Measurements from ENCODE around the gene ITM2B. TPM values are rescaled to one million over a fixed set of nuclear protein-coding genes. Genes with fewer than 3 reads are reported as not detected.

The ITM2B gene
- total RNA-seq = 100 to 1,000 TPM; 117 to 352 (median 310) TPM

GRCh38 chr13:48233046-48233888 is at the start of gene ITM2B:
TSS of gene ITM2B (plus strand) at chr13:48233206. CDS start at chr13:48233361, 155 bp downstream.
- no peaks in the 10 kb centered on the region for H3K9me3 ChIP-seq
- 1% methylated on average over 24 of the region's 94 CpGs; no CpG with 5 or more reads in 1 of the 2 donors for WGBS, 2 donors (ENCODE audit: low coverage in 1 of 2)
- peaks cover 9 to 51% (median 35%) of the 10 kb centered on the region in 4 donors for H3K4me1 ChIP-seq
- H3K36me3 ChIP-seq = no peaks in the 10 kb centered on the region
- TF ChIP-seq EP300 (IDR thresholded peaks at IDR 0.05; ENCODE audit: low read depth) = no peak
- TF ChIP-seq CTCF (IDR thresholded peaks at IDR 0.05) = peak; percentile 8 to 54 (median 33)
- TF ChIP-seq POLR2A (IDR thresholded peaks at IDR 0.05) = peak; percentile 86
- peak; percentile 93 to 97 (median 95) for TF ChIP-seq POLR2AphosphoS5 (IDR thresholded peaks at IDR 0.05)
- H3K4me3 ChIP-seq = peak within 1 kb of the TSS; percentile 89 to 99 (median 99)
- no peaks in the 10 kb centered on the region for H3K27me3 ChIP-seq
- intact Hi-C loops (cut with DNase I; ENCODE audit: low total_unique reads) (loop anchor here (10.0 kb wide), 1 partner anchor 108 kb away; no protein-coding TSS in a partner anchor), in situ Hi-C loops (cut with MboI; ENCODE audit: low pct_ligation_motif_present in 1 of 4, low pct_unique_long_range_greater_than_20kb in 1 of 4, low sequenced_read_pairs in 3 of 4) (loop anchor here in 1 of 4 donors (10.0 kb wide), 1 partner anchor 108 kb away; no protein-coding TSS in a partner anchor)
- peak; percentile 82 for DNase-seq
- H3K27ac ChIP-seq = peak within 1 kb of the TSS; percentile 99 to 100 (median 99)

- in situ Hi-C loops (cut with MboI; ENCODE audit: low pct_ligation_motif_present in 1 of 4, low pct_unique_long_range_greater_than_20kb in 1 of 4, low sequenced_read_pairs in 3 of 4) (no loop called here), intact Hi-C loops (cut with DNase I; ENCODE audit: low total_unique reads) (no loop called here)
- H3K4me1 ChIP-seq = peaks cover 0 to 4% (median 0%) of the 10 kb centered on the region in 4 donors
- H3K4me3 ChIP-seq = no peak overlapping the region
- no peaks in the 10 kb centered on the region for H3K27me3 ChIP-seq
- no peak overlapping the region for H3K27ac ChIP-seq
- no peak for DNase-seq
- no peaks in the 10 kb centered on the region for H3K36me3 ChIP-seq
- H3K9me3 ChIP-seq = no peaks in the 10 kb centered on the region
- 80 to 83% methylated on average over 2 to 4 of the region's 4 CpGs for whole genome bisulfite sequencing, 2 donors (ENCODE audit: low coverage in 1 of 2)
- TF ChIP-seq POLR2AphosphoS5 (IDR thresholded peaks at IDR 0.05) = no peak
- TF ChIP-seq POLR2A (IDR thresholded peaks at IDR 0.05) = no peak
- no peak for TF ChIP-seq EP300 (IDR thresholded peaks at IDR 0.05; ENCODE audit: low read depth)
- no peak for TF ChIP-seq CTCF (IDR thresholded peaks at IDR 0.05)
These were observed 48.7 kb upstream of the ITM2B start for GRCh38 chr13:48184260-48184659.

GRCh38 chr13:48185018-48185417 is 48.0 kb upstream of the ITM2B start:
- DNase-seq = no peak
- intact Hi-C loops (cut with DNase I; ENCODE audit: low total_unique reads) = no loop called here
- Histone ChIP-seq H3K27me3 (no peaks in the 10 kb centered on the region), H3K4me1 (peaks cover 0 to 4% (median 0%) of the 10 kb centered on the region in 4 donors), H3K4me3 (no peak overlapping the region), H3K27ac (no peak overlapping the region), H3K36me3 (no peaks in the 10 kb centered on the region), H3K9me3 (no peaks in the 10 kb centered on the region)
- TF ChIP-seq POLR2AphosphoS5 (IDR thresholded peaks at IDR 0.05) = no peak
- no peak for TF ChIP-seq CTCF (IDR thresholded peaks at IDR 0.05)
- TF ChIP-seq POLR2A (IDR thresholded peaks at IDR 0.05) = no peak
- in situ Hi-C loops (cut with MboI; ENCODE audit: low pct_ligation_motif_present in 1 of 4, low pct_unique_long_range_greater_than_20kb in 1 of 4, low sequenced_read_pairs in 3 of 4) = no loop called here

- Histone ChIP-seq H3K9me3 (no peaks in the 10 kb centered on the region), H3K36me3 (no peaks in the 10 kb centered on the region), H3K27ac (no peak overlapping the region), H3K27me3 (no peaks in the 10 kb centered on the region), H3K4me1 (peaks cover 0 to 4% (median 0%) of the 10 kb centered on the region in 4 donors), H3K4me3 (no peak overlapping the region)
- 90 to 100% methylated on average over 1 of the region's 1 CpG for WGBS, 2 donors (ENCODE audit: low coverage in 1 of 2)
- in situ Hi-C loops (cut with MboI; ENCODE audit: low pct_ligation_motif_present in 1 of 4, low pct_unique_long_range_greater_than_20kb in 1 of 4, low sequenced_read_pairs in 3 of 4) (no loop called here), intact Hi-C loops (cut with DNase I; ENCODE audit: low total_unique reads) (no loop called here)
- DNase-seq = no peak
- TF ChIP-seq EP300 (IDR thresholded peaks at IDR 0.05; ENCODE audit: low read depth) (no peak), CTCF (IDR thresholded peaks at IDR 0.05) (no peak), POLR2AphosphoS5 (IDR thresholded peaks at IDR 0.05) (no peak), POLR2A (IDR thresholded peaks at IDR 0.05) (no peak)
These were observed 46.3 kb upstream of the ITM2B start for GRCh38 chr13:48186722-48187121.

Data from transverse colon (tissue), 4 donors.